Right atrium auricular region (tissue), 2 donors: ENCODE data around the gene FAM118A. TPM values are rescaled to one million over a fixed set of nuclear protein-coding genes. Genes with fewer than 3 reads are reported as not detected.
A peak's percentile ranks its signal among the peaks of the same experiment; 100 is the strongest.
"Not testable (repeated sequence)": the region's sequence is repeated elsewhere in the genome, so short reads cannot be mapped to it uniquely, and the experiment has no call there.

Experiments used
- DNase-seq: peaks from one replicate; pipeline ENCODE4 v3.0.0-alpha.2; 2019; ENCODE audit warnings: low spot score
- H3K27ac ChIP-seq, 2 donors: fragments of 200-600 bp; sonication (generic); 1 replicate in 1 of 2; 2 replicates in 1 of 2; pipeline ENCODE4 v1.5.1; 2016 to 2019
- H3K27me3 ChIP-seq, 2 donors: fragments of 200-600 bp; sonication (generic); one replicate each; pipeline versions ENCODE4 v1.5.1 to v1.6.0; 2017 to 2019
- H3K36me3 ChIP-seq: fragments of 200-600 bp; sonication (generic); one replicate; pipeline ENCODE4 v1.5.1; 2016
- H3K4me1 ChIP-seq, 2 donors: fragments of 200-600 bp; sonication (generic); one replicate each; pipeline versions ENCODE4 v1.5.1 to v1.6.0; 2017 to 2019
- H3K4me3 ChIP-seq, 2 donors: fragments of 200-600 bp; sonication (generic); 1 replicate in 1 of 2; 2 replicates in 1 of 2; pipeline ENCODE4 v1.5.1; 2017 to 2019; ENCODE audit warnings: mild to moderate bottlenecking in 1 of 2, moderate library complexity in 1 of 2
- H3K9me3 ChIP-seq, 2 donors: fragments of 200-600 bp; sonication (generic); one replicate each; pipeline ENCODE4 v1.5.1; 2019
- CTCF ChIP-seq, 2 donors: fragments of 200-600 bp; sonication (generic); IDR thresholded peaks; one replicate each; pipeline ENCODE4 v1.5.1; 2019; ENCODE audit warnings: antibody characterized with exemption in 2 of 2
- total RNA-seq, 2 donors: library from RNA; depleted of rRNA; stranded (reverse); fragments of >200 nt; gene quantifications; one replicate each; pipeline ENCODE4 v1.1.0, GENCODE V29; 2016

The FAM118A gene
- total RNA-seq = 10 to 100 TPM; 11.6 to 12.4 TPM

GRCh38 chr22:45309422-45310227 is at the start of gene FAM118A:
Gene FAM118A (plus strand): TSS chr22:45309934. CDS start chr22:45322380, 12,446 bp downstream.
- Histone ChIP-seq H3K36me3 (no peaks in the 10 kb centered on the region), H3K4me1 (peaks cover 0 to 35% of the 10 kb centered on the region in 2 donors), H3K27me3 (no peaks in the 10 kb centered on the region), H3K4me3 (peak within 1 kb of the TSS; percentile 88 to 91), H3K9me3 (no peaks in the 10 kb centered on the region), H3K27ac (peak within 1 kb of the TSS; percentile 85 to 88)
- peak; percentile 92 for DNase-seq
- peak in 1 of 2 donors; percentile 19 for TF ChIP-seq CTCF (IDR thresholded peaks at IDR 0.05)

- H3K27me3 ChIP-seq, H3K36me3 ChIP-seq, H3K4me3 ChIP-seq, DNase-seq, H3K27ac ChIP-seq, H3K9me3 ChIP-seq: not testable (repeated sequence)
- H3K4me1 ChIP-seq = peaks cover 0 to 14% of the 10 kb centered on the region in 2 donors
These were observed 49.4 kb upstream of the FAM118A start for GRCh38 chr22:45260395-45260759.

DNA sequence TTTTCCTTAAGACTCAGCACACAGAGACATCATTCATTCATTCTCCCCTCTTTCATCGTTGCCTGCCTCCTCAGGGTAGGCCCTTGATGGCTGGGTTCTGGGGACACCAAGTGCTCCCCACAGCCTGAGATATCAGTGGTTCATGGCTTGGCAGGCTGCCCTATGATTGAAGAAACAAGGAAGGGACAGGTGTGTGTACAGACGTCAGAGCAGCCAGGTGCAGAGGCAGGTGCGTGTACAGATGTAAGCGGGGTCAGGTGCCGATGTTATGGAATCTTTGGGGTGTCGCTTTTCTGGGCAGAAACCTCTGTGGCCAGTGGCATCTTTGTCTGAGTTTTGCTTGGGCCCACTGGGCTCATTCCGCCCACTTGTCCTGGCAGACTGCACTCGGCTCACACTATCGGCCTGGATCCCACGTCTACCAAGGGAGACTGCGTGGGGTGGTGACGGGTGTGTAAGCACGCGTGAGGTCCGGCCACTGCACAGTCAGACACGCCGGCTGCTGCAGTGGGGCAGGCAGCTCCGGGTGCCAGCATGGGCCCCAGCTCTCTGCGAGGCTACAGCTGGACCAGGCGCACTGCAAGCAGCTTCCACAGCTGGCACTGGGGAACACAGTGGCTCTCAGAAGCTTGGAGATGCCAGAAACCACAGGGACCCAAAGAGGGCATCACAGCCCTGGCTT is 48.2 kb upstream of the FAM118A start:
- H3K36me3 ChIP-seq = no peaks in the 10 kb centered on the region
- H3K4me3 ChIP-seq = no peak overlapping the region
- no peaks in the 10 kb centered on the region for H3K27me3 ChIP-seq
- no peaks in the 10 kb centered on the region for H3K9me3 ChIP-seq
- H3K27ac ChIP-seq = no peak overlapping the region
- no peak for DNase-seq
- no peak for TF ChIP-seq CTCF (IDR thresholded peaks at IDR 0.05)
- peaks cover 0 to 14% of the 10 kb centered on the region in 2 donors for H3K4me1 ChIP-seq

GRCh38 chr22:45262195-45262930 is 47.4 kb upstream of the FAM118A start:
- Histone ChIP-seq H3K9me3 (no peaks in the 10 kb centered on the region), H3K36me3 (no peaks in the 10 kb centered on the region), H3K4me1 (peaks cover 0 to 14% of the 10 kb centered on the region in 2 donors), H3K4me3 (no peak overlapping the region), H3K27ac (no peak overlapping the region), H3K27me3 (no peaks in the 10 kb centered on the region)
- DNase-seq = no peak
- TF ChIP-seq CTCF (IDR thresholded peaks at IDR 0.05) = no peak

GRCh38 chr22:45262931-45263462 is 46.7 kb upstream of the FAM118A start:
- TF ChIP-seq CTCF (IDR thresholded peaks at IDR 0.05) = no peak
- Histone ChIP-seq H3K4me1 (peaks cover 0 to 16% of the 10 kb centered on the region in 2 donors), H3K27me3 (no peaks in the 10 kb centered on the region), H3K4me3 (no peak overlapping the region), H3K27ac (no peak overlapping the region), H3K9me3 (no peaks in the 10 kb centered on the region), H3K36me3 (no peaks in the 10 kb centered on the region)
- DNase-seq = no peak
